H54 (cell line): ENCODE data around the gene THNSL1.

Source experiments
- DNase-seq: peaks from one replicate; pipeline ENCODE4 v3.0.0; 2011; ENCODE audit warnings: low spot score, mixed read lengths; ENCODE audit not compliant: insufficient read length
- FAIRE-seq: peaks from 3 replicates; lab custom pipeline; 2011; peaks lifted over from hg19 to GRCh38; lab: Jason Lieb, UNC
- POLR2A ChIP-seq: IDR thresholded peaks from 2 replicates; pipeline ENCODE4 v1.6.1; 2011; ENCODE audit warnings: low read depth, mild to moderate bottlenecking, low read length

The THNSL1 gene

DNA sequence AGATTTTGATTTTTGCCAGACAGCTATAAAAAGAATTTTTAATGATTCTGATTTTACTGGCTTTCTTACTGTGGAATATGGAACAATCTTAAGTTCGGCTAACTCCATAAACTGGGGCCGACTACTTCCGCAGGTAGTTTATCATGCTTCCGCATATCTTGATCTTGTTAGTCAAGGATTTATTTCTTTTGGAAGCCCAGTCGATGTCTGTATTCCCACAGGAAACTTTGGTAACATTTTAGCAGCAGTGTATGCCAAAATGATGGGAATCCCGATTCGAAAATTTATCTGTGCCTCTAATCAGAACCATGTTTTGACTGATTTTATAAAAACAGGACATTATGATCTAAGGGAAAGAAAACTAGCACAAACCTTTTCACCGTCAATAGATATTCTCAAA is 8.1 kb downstream of the THNSL1 start:
- TF ChIP-seq POLR2A, result no peak
- DNase-seq (no peak), FAIRE-seq (no peak)

DNA sequence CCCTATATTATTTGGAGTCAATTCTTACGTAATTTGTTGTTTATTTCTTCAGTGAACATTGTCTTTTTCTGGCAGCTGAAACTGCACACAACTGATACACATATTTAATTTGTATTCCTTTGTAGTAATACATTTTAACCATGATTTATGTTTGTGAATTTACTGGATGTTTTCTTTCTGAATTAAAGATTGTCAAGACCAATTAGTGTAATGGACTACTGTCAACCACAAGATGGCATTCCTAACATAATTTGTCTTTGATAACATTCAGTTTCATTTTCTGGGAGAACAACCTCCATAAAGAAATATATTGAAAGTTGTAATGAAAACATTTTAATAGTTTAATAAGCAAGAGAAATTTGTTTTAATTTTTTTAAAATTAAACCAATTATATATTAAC is 10.1 kb downstream of the THNSL1 start:
- TF ChIP-seq POLR2A, result no peak
- no peak for FAIRE-seq

DNA sequence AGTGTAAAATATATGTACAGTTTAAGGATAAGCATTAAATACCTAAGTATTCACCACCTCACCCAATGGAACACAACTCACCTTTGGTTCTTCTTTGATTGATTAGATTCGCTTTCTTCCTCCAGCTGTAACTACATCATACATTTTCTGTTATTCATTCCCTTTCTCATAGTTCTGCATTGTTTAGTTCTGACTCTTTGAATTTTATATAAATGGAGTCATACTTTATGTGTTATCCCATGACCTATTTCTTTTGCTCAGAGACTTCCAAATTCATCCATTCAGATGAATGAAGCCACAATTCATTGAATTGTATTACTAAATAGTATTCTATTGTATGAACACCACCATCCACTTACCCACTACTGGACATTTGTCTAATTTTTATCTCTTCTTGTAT is 12.3 kb downstream of the THNSL1 start:
- no peak for FAIRE-seq
- no peak for DNase-seq
- no peak for TF ChIP-seq POLR2A

More for the DNA sequence above, 10.1 kb downstream of the THNSL1 start:
- no peak for DNase-seq

DNA sequence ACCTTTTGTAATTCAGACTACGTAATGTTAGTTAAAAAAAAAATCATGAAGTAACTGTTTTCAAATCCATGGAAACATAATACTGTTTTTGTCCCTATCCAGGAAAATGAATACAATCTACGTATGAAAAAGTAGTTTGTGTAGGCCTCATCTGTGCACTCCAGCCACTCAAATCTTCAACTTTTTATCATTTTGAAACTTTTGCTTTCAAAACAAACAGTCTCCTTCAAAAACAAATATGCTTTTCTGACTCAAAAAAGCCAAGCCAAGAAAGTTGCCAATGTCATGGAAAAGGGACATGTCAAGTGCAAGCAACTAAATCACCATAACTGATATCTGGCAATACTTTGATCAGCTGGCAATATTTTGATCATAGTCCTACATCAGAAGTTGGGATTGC is 13.1 kb downstream of the THNSL1 start:
- peak; percentile 20 for FAIRE-seq
- no peak for DNase-seq
- TF ChIP-seq POLR2A, result no peak

DNA sequence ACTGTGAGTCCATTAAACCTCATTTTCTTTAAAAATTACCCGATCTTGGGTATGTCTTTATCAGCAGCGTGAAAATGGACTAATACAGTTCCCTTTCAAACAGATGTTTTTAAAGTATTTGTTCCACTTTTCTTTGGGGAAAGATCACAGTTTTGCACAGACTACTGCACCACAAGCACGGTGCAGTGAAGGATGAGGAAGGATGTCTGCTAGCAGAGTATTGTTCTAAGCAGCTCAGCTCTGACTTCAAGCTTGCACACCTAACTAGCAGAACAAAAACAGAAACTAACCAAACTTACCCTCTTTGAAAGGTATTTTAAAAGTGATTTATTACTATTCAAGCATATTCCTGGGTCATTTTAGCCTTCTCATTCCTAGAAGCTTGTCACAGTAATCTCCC is 20.0 kb downstream of the THNSL1 start:
- no peak for FAIRE-seq
- TF ChIP-seq POLR2A, result no peak
- no peak for DNase-seq

DNA sequence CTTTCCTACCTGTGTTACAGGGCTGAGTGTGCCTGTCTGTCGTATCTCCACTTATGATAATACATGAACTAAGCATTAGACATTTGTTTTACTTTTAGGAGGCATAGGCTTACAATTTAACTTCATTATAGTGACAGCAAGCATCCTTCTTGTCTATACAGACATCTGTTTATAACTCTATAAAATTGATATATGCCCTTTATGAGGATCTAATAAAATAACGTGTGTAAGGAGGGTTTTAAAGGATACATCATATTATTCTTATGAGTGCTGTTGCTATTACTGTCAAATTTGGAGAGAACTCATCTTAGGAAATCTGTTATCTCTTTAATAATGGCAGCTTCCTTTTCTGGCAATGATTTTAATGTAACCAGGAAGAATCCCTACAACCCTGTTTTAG is 21.9 kb downstream of the THNSL1 start:
- TF ChIP-seq POLR2A, result no peak
- DNase-seq (no peak), FAIRE-seq (no peak)

DNA sequence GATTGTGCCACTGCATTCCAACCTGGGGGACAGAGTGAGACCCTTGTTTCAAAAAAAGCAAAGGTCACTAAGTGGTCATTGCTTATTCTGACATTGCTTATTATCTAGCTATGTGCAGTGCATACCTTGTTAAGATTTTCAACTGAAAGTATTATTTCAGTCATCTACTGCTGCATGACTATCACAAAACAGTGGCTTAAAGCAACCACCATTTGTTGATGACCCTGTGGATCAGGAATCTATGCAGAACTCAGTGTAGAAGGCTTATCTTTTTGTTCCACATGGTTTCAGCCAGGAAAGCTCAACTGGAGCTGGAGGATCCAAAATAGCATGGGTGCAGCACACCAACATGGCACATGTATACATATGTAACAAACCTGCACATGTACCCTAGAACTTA is 23.1 kb downstream of the THNSL1 start:
- DNase-seq, result no peak
- FAIRE-seq, result no peak
- TF ChIP-seq POLR2A, result no peak

DNA sequence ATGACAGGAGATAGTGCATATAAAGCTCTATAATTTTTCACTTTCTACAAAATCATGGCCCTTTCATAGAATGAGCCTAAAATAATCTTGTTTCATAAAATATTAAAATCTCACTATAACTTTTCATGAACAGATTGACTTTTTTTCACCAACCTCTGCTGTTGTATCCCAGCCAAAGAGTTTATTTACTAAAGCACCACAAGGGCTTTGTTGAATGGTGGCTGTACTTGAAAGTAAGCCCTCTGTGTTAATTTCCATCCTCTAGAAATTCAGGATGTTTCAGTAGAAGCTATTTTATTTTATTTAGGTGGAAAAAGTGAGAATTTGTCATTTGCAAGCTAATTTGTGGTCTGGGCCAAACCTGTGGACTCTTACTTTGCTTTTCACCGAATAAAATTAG is 30.2 kb downstream of the THNSL1 start:
- TF ChIP-seq POLR2A, result no peak
- FAIRE-seq (no peak), DNase-seq (no peak)

DNA sequence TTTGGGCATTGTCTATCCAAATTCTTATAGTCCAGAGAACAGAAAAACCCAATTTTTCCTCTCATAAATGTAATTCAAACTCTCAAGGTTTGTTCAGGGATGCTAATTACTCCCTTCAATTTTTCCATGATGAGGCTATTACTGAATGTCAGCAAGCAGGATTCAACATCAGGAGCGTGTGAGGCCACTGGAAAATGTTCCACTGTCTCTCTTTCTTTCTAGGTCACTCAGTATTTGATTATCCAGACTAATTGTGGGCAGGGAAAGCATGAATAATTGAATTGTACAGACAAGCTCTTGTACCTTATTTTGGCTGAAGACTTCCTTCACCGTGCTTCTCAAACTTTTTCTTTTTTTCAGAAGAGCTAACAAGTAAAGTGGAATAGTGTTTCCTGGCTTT is 30.7 kb downstream of the THNSL1 start:
- FAIRE-seq (no peak), DNase-seq (no peak)
- TF ChIP-seq POLR2A, result no peak

DNA sequence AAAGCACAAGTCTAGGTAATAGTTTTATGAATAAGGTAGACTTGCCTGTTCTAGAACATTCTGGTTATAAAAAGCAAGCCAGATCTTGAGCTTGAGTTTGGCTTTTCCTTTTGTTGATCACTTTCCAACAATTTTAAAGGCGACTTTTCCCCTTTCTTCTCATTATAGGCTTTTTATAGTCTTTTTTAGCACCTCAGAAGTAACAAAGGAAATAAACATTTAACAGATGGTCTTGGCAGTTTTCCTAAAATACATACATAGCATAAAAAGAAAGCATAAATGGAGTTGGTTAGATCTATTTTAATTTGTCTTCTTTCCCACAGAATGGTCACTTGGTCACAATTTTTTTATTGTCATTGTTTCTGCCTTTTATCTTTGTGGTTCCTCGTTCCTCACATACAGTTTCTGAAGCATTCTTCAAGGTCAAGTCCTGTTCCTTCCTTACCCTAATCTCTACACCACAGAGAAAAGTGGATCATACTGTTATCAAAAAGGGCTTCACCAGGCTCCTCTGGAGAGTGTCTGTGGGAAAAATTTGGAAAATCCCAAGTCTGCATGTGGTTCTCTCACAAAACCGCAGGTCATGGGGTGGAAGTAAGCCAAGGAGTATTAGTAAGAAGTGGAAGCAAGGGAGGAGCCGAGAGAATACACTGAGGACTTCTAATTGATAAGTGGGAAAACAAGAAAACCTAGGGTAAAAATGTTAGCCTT is 31.3 kb downstream of the THNSL1 start:
- no peak for DNase-seq
- TF ChIP-seq POLR2A, result no peak
- FAIRE-seq, result peak; percentile 95

DNA sequence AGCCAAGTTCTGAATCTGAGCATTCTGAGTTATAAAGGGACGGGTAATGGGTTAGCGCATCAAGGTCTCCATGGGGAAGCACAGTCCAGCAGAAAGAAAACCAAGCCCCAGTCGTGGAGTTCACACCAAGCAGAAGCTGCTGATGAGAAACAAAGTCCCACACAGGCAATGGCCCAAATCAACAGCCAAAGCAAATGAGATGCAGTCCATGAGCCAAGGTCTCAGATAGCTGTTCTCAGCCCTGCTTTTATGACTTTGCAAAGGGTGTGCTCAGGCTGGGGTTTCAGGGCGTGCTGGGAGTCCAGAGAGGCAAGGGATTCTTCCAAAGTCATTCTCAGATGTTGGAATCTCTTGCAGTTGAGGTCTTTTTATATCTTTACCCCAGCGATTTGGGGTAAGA is 32.0 kb downstream of the THNSL1 start:
- FAIRE-seq (no peak), DNase-seq (no peak)
- TF ChIP-seq POLR2A, result no peak

DNA sequence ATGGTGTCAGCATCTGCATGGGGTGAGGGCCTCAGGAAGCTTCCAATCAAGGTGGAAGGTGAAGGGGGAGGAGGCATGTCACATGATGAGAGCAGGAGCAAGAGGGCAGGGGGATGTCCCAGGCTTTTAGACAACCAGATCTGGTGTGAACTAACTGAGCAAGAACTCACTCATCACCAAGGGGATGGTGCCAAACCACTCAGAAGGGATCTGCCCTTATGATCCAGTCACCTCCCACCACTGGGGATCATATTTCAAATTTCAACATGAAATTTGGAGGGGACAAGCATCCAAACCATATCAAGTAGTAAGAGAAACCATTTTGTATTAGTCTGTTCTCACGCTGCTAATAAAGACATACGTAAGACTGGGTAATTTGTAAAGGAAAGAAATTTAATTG is 33.6 kb downstream of the THNSL1 start:
- DNase-seq (no peak), FAIRE-seq (no peak)
- no peak for TF ChIP-seq POLR2A

DNA sequence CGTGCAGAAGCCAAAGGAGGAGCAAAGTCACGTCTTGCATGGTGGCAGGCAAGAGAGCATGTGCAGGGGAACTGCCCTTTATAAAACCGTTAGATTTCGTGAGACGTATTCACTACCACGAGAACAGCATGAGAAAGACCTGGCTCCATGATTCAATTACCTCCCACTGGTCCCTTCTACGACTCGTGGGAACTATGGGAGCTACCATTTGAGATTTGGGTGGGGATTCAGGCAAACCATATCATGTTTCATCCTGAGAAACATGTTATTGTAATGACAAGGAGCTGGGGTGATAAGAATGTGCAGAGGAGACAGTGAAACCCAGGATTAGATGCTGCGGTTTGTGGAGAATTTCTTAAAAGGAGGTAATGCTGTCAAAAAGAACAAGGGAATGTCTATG is 34.0 kb downstream of the THNSL1 start:
- no peak for TF ChIP-seq POLR2A
- FAIRE-seq, result no peak
- DNase-seq, result no peak

DNA sequence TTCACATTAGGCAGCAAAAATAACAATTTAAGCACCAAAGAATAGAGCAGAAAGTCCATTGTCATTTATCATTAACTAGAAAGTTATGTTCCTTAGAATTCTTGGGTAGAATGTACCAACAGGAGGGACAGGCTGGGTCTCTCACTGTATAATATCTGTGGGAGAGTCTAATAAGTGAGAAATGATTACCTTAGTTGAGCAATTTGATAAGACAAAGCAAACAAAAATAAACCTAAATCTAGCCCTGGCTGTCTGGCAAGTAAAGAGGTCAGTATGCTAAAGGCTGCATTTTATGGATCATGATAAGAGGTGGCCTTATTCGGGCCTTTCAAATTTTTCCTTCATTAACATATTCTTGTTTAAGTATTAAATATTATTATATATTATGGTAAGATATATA is 35.6 kb downstream of the THNSL1 start:
- TF ChIP-seq POLR2A, result no peak
- DNase-seq (no peak), FAIRE-seq (no peak)

DNA sequence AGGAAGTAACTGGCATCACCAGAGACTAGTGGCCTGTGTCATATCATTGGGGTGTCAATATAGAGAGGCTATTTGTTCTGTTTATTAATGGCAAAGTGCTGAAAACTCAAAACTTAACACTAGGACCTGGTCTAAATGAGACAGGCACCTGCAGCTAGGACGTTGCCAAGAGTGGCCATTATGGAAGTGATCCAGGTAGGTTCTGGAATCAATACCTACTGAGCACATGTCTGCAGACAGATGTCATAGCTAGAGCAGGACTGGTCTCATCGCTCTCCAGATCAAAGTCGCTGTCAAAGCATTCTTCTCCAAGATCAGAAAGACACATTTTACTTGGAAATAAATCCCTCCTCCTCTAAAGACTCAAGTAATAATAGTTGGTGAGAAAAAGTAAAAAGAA is 40.3 kb downstream of the THNSL1 start:
- DNase-seq (no peak), FAIRE-seq (no peak)

More for the DNA sequence above, 40.3 kb downstream of the THNSL1 start:
- no peak for TF ChIP-seq POLR2A
